GM12892 (cell line): ENCODE results near the gene TMEM134.

ENCODE experiments used
- POLR2A ChIP-seq: IDR thresholded peaks from 2 replicates; pipeline ENCODE4 v1.6.1; 2011; ENCODE audit warnings: low read depth, low read length, control low read depth
- POLR2AphosphoS5 ChIP-seq: IDR thresholded peaks from 2 replicates; pipeline ENCODE4 v1.6.1; 2011; ENCODE audit warnings: low read depth, low read length, control low read depth
- TAF1 ChIP-seq: IDR thresholded peaks from 2 replicates; pipeline ENCODE4 v1.6.1; 2011; ENCODE audit warnings: low read depth, mild to moderate bottlenecking, control low read depth, low read length, borderline replicate concordance

DNA sequence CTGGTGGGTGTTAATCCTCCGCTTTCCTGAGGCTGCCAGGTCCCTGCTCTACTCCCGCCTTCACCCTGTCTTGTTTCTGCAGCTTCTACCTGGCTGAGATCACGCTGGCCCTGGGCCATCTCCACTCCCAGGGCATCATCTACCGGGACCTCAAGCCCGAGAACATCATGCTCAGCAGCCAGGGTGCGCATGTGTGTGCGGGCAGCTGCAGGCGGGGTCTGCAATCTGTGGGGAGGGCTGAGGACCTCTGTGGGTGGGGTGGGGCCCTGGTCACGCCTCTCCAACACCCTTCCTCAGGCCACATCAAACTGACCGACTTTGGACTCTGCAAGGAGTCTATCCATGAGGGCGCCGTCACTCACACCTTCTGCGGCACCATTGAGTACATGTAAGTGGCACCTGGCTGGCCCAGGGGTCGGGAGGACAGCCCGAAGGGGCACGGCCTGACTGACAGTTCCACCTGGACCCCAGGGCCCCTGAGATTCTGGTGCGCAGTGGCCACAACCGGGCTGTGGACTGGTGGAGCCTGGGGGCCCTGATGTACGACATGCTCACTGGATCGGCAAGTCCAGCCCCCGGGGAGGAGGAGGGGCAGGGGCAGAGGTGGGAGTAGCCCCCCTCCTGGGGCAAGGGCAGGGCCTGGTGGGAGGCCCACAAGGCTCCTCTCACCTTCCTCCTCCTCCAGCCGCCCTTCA lies 36.2 kb downstream of the TMEM134 start:
- TF ChIP-seq POLR2A (peak; percentile 4; the same call in 1 of the 2 replicates), POLR2AphosphoS5 (no peak), TAF1 (no peak)
